Testis (tissue), 2 donors: ENCODE data around the gene IGSF22.

Experiments used
- CTCF ChIP-seq, 3 experiments: fragments of 450-650 bp in 2 of 3; fragments of 200-600 bp in 1 of 3; sonication (generic) in 1 of 3; IDR thresholded peaks; one replicate each; pipeline ENCODE4 v1.5.1; 2016 to 2019; ENCODE audit warnings: antibody characterized with exemption in 3 of 3, mild to moderate bottlenecking in 2 of 3, moderate library complexity in 1 of 3
- POLR2A ChIP-seq: fragments of 450-650 bp; IDR thresholded peaks from one replicate; pipeline ENCODE4 v1.6.1; 2017; ENCODE audit warnings: antibody characterized with exemption, mild to moderate bottlenecking, moderate library complexity

- TF ChIP-seq CTCF (IDR thresholded peaks at IDR 0.05): no peak
- TF ChIP-seq POLR2A: no peak
Observed at GRCh38 chr11:18757811-18758210, 31.8 kb upstream of the IGSF22 start.
